NB4 (cell line): ENCODE measurements around the gene ALG6.

Experiments
- DNase-seq: peaks from one replicate; pipeline ENCODE4 v3.0.0; 2010; ENCODE audit warnings: low read depth
- H3K4me3 ChIP-seq: one replicate; pipeline ENCODE4 v1.5.1; 2011; ENCODE audit warnings: mild to moderate bottlenecking, low read depth, low read length, moderate library complexity
- CTCF ChIP-seq: IDR thresholded peaks from one replicate; pipeline ENCODE4 v1.5.1; 2012; ENCODE audit warnings: low read depth, low read length
- MAX ChIP-seq: IDR thresholded peaks from 2 replicates; pipeline ENCODE4 v1.6.1; 2011; ENCODE audit warnings: low read depth, low read length
- MYC ChIP-seq: IDR thresholded peaks from 2 replicates; pipeline ENCODE4 v1.6.1; 2011; ENCODE audit warnings: low read depth, low read length
- POLR2A ChIP-seq: IDR thresholded peaks from 2 replicates; pipeline ENCODE4 v1.6.1; 2011; ENCODE audit warnings: mild to moderate bottlenecking; ENCODE audit not compliant: insufficient read length; ENCODE audit errors: extremely low read depth

ALG6 gene

DNA sequence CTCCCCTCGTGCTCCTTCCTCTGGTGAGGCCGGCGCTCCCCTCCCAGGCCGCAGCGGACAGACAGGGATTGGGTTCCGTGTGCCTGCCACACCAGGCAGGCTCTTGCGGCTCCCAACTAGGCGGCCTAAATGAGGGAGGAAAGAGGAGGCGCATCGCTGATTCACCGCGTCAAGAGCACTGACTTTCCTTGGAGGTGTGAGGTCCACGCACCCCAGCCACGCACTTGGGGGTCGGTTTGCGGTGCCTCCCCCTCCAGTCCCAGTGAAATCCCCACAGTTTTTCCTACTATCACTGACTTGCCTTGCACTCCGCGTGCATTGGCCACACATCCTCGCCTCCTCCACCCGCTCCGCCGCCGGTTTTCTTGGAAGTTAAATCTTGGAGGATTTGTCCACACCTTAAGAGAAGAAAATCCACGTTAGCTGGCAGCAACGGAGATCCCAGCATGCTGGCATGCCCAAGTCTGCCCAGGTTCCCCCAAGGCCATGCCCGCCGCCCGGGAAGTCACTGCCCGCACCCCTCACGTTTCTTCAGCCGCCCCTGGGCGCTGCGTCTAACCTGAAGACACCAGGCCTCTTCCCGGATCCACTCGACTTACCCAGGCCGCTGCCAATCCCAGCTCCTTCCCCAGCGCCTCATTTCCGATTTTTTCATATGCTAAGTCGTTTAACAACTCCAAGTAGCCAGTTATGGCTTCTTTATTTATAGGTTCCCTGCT is 46.2 kb upstream of the ALG6 start:
- TF ChIP-seq MYC = no peak
- TF ChIP-seq POLR2A = no peak
- no peak for TF ChIP-seq MAX
- no peak for TF ChIP-seq CTCF
- no peak overlapping the region for H3K4me3 ChIP-seq
- no peak for DNase-seq

- no peak overlapping the region for H3K4me3 ChIP-seq
- TF ChIP-seq CTCF (no peak), MAX (no peak), MYC (no peak), POLR2A (no peak)
These were observed 45.7 kb upstream of the ALG6 start for GRCh38 chr1:63321785-63322113.

GRCh38 chr1:63322114-63322943 is 45.1 kb upstream of the ALG6 start, which contains the start of gene FOXD3:
Gene FOXD3 (plus strand): TSS chr1:63322567. CDS start chr1:63323059, 492 bp downstream.
- peak; percentile 13 for DNase-seq
- TF ChIP-seq MYC = no peak
- no peak for TF ChIP-seq POLR2A
- no peak for TF ChIP-seq CTCF
- no peak for TF ChIP-seq MAX
- H3K4me3 ChIP-seq = no peak within 1 kb of the TSS

More at GRCh38 chr1:63321785-63322113, 45.7 kb upstream of the ALG6 start:
- no peak for DNase-seq

- H3K4me3 ChIP-seq = no peak overlapping the region
- TF ChIP-seq MYC = no peak
- no peak for TF ChIP-seq POLR2A
- TF ChIP-seq MAX = no peak
- no peak for TF ChIP-seq CTCF
- no peak for DNase-seq
These were observed 44.2 kb upstream of the ALG6 start for GRCh38 chr1:63322944-63323864.

- no peak overlapping the region for H3K4me3 ChIP-seq
- DNase-seq = no peak
- TF ChIP-seq POLR2A = no peak
- no peak for TF ChIP-seq MAX
- TF ChIP-seq CTCF = no peak
- TF ChIP-seq MYC = no peak
These were observed 43.3 kb upstream of the ALG6 start for GRCh38 chr1:63323865-63324778.
